ENCODE data around the gene TARS2. TPM values are rescaled to one million over a fixed set of nuclear protein-coding genes. Genes with fewer than 3 reads are reported as not detected.

Gene TARS2
- polyA plus RNA-seq, 1 of the 3 experiments (the other 2 are of a cell fraction): 22.2 TPM

GRCh38 chr1:150466964-150467363, 20.3 kb upstream of the TARS2 start (continued):
- TF ChIP-seq, protein P1, sequence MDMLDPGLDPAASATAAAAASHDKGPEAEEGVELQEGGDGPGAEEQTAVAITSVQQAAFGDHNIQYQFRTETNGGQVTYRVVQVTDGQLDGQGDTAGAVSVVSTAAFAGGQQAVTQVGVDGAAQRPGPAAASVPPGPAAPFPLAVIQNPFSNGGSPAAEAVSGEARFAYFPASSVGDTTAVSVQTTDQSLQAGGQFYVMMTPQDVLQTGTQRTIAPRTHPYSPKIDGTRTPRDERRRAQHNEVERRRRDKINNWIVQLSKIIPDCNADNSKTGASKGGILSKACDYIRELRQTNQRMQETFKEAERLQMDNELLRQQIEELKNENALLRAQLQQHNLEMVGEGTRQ (IDR thresholded peaks at IDR 0.05; ENCODE audit: borderline replicate concordance, low read depth, low read length): no peak
- TF ChIP-seq RXRA (IDR thresholded peaks at IDR 0.05; ENCODE audit: borderline replicate concordance, low read depth) (no peak), JUND (IDR thresholded peaks at IDR 0.05) (no peak), NFIC (IDR thresholded peaks at IDR 0.05; ENCODE audit: borderline replicate concordance) (no peak), RCOR1 (IDR thresholded peaks at IDR 0.05; ENCODE audit: low read length) (no peak), EZH2phosphoT487 (IDR thresholded peaks at IDR 0.05; ENCODE audit: borderline replicate concordance, low read depth) (no peak), TAF1 (IDR thresholded peaks at IDR 0.05; ENCODE audit: borderline replicate concordance, low read depth, low read length) (no peak), CHD2 (IDR thresholded peaks at IDR 0.05; ENCODE audit: low read length, partially characterized antibody) (no peak), FOXJ3 (CRISPR knock-in tag; IDR thresholded peaks at IDR 0.05) (no peak), FOXM1 (IDR thresholded peaks at IDR 0.05; ENCODE audit: low read depth) (no peak), POLR2AphosphoS5 (IDR thresholded peaks at IDR 0.05; ENCODE audit: low read depth, low read length) (no peak), TEAD4 (IDR thresholded peaks at IDR 0.05; ENCODE audit: borderline replicate concordance, insufficient read depth) (no peak)
- TF ChIP-seq, protein P2, sequence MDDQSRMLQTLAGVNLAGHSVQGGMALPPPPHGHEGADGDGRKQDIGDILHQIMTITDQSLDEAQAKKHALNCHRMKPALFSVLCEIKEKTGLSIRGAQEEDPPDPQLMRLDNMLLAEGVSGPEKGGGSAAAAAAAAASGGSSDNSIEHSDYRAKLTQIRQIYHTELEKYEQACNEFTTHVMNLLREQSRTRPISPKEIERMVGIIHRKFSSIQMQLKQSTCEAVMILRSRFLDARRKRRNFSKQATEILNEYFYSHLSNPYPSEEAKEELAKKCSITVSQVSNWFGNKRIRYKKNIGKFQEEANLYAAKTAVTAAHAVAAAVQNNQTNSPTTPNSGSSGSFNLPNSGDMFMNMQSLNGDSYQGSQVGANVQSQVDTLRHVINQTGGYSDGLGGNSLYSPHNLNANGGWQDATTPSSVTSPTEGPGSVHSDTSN (IDR thresholded peaks at IDR 0.05): no peak

- Histone ChIP-seq H3K36me3 (replicated peaks in 1 of 2; ENCODE audit: control insufficient read depth in 1 of 2, insufficient read depth in 2 of 2, low read length in 1 of 2) (peaks cover 38 to 55% of the 10 kb centered on the region in 2 experiments), H3K4me3 (ENCODE audit: low read depth in 2 of 2, low read length in 1 of 2) (no peak overlapping the region), H3K79me2 (ENCODE audit: insufficient read depth) (no peaks in the 10 kb centered on the region), H2AFZ (ENCODE audit: low read depth) (no peak overlapping the region), H4K20me1 (ENCODE audit: insufficient read depth) (no peaks in the 10 kb centered on the region), H3F3A (replicated peaks; ENCODE audit: insufficient read depth) (peaks cover under 1% of the 10 kb centered on the region), H3K9me3 (no peaks in the 10 kb centered on the region), H3K4me1 (ENCODE audit: control insufficient read depth in 1 of 2, insufficient read depth in 2 of 2, low read depth in 1 of 2, low read length in 1 of 2) (no peaks in the 10 kb centered on the region; a peak in 1 of 4 replicates), H3K27me3 (ENCODE audit: insufficient read depth) (no peaks in the 10 kb centered on the region), H3K9me2 (no peaks in the 10 kb centered on the region), H3K4me2 (no peak overlapping the region), H3K27ac (ENCODE audit: low read depth in 2 of 2, low read length in 1 of 2) (no peak overlapping the region), H3K9ac (no peak overlapping the region)
- CTCF ChIA-PET: interaction anchor here (0.8 to 1.4 kb wide), 2 partner anchors 63 to 282 kb away, joined by 3 to 9 read pairs; no protein-coding TSS in a partner anchor
- POLR2A ChIA-PET: no interaction called here
- TF ChIP-seq, protein P3, sequence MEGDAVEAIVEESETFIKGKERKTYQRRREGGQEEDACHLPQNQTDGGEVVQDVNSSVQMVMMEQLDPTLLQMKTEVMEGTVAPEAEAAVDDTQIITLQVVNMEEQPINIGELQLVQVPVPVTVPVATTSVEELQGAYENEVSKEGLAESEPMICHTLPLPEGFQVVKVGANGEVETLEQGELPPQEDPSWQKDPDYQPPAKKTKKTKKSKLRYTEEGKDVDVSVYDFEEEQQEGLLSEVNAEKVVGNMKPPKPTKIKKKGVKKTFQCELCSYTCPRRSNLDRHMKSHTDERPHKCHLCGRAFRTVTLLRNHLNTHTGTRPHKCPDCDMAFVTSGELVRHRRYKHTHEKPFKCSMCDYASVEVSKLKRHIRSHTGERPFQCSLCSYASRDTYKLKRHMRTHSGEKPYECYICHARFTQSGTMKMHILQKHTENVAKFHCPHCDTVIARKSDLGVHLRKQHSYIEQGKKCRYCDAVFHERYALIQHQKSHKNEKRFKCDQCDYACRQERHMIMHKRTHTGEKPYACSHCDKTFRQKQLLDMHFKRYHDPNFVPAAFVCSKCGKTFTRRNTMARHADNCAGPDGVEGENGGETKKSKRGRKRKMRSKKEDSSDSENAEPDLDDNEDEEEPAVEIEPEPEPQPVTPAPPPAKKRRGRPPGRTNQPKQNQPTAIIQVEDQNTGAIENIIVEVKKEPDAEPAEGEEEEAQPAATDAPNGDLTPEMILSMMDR (IDR thresholded peaks at IDR 0.05): no peak
- TF ChIP-seq EP300 (IDR thresholded peaks at IDR 0.05; ENCODE audit: borderline replicate concordance in 1 of 2, low read depth in 1 of 2, low read length in 1 of 2) (no peak), TEAD4 (IDR thresholded peaks at IDR 0.05; ENCODE audit: borderline replicate concordance, insufficient read depth) (no peak), ELF1 (IDR thresholded peaks at IDR 0.05) (no peak)
- DNase-seq: no peak
- WGBS (ENCODE audit: low lambda C conversion rate): 95% methylated on average over 1 of the region's 1 CpG
Measured at GRCh38 chr1:150469291-150469690, 17.9 kb upstream of the TARS2 start.
